H1 (cell line): Measurements from ENCODE around the gene MTRFR. TPM values are rescaled to one million over a fixed set of nuclear protein-coding genes. Genes with fewer than 3 reads are reported as not detected.

ENCODE experiments used
- CTCF ChIA-PET: fragments of 300-600 bp; sonication (Branson Sonifier 250); formaldehyde crosslinking; loops from one replicate; lab custom pipeline; 2021; ENCODE audit not compliant: partially characterized antibody; lab: Charles Lee
- POLR2A ChIA-PET: fragments of 300-600 bp; sonication (Branson Sonifier 250); formaldehyde crosslinking; loops from one replicate; lab custom pipeline; 2021; ENCODE audit warnings: inconsistent platforms; ENCODE audit not compliant: partially characterized antibody; lab: Charles Lee
- DNase-seq, 2 experiments: peaks; one replicate each; pipeline versions ENCODE4 v3.0.0 to v3.0.0-alpha.2; 2010 to 2022; ENCODE audit warnings: low spot score in 2 of 2, low read depth in 1 of 2, mixed read lengths in 1 of 2
- FAIRE-seq: peaks from 2 replicates; lab custom pipeline; 2011; peaks lifted over from hg19 to GRCh38; lab: Jason Lieb, UNC
- H2AFZ ChIP-seq: 2 replicates; pipeline ENCODE4 v1.8.1; 2012; ENCODE audit warnings: low read length, inconsistent platforms
- H2AK5ac ChIP-seq: 2 replicates; pipeline ENCODE4 v1.6.1; 2013; ENCODE audit warnings: low read depth, low read length
- H2BK120ac ChIP-seq: replicated peaks from 2 replicates; pipeline ENCODE3; 2013; ENCODE audit warnings: low read depth, low read length, inconsistent platforms
- H2BK12ac ChIP-seq: 2 replicates; pipeline ENCODE4 v1.6.1; 2013; ENCODE audit warnings: low read depth, low read length
- H2BK15ac ChIP-seq: 2 replicates; pipeline ENCODE4 v1.6.1; 2013; ENCODE audit warnings: low read length
- H2BK20ac ChIP-seq: 2 replicates; pipeline ENCODE4 v1.6.1; 2013; ENCODE audit warnings: low read length
- H2BK5ac ChIP-seq: 2 replicates; pipeline ENCODE4 v1.6.1; 2013; ENCODE audit warnings: low read depth, low read length
- H3K14ac ChIP-seq: 2 replicates; pipeline ENCODE4 v1.6.1; 2013; ENCODE audit warnings: inconsistent platforms; ENCODE audit not compliant: insufficient read length
- H3K18ac ChIP-seq: 2 replicates; pipeline ENCODE4 v1.6.1; 2013; ENCODE audit warnings: low read length; ENCODE audit errors: extremely low read depth
- H3K23ac ChIP-seq: 2 replicates; pipeline ENCODE4 v1.6.1; 2013; ENCODE audit warnings: inconsistent platforms; ENCODE audit not compliant: insufficient read length
- H3K23me2 ChIP-seq: 2 replicates; pipeline ENCODE4 v1.6.1; 2013; ENCODE audit warnings: low read depth, low read length
- H3K27ac ChIP-seq: 2 replicates; pipeline ENCODE4 v1.6.1; 2011; ENCODE audit warnings: low read depth, low read length, inconsistent platforms
- H3K27me3 ChIP-seq, 4 experiments: replicated peaks in 1 of 4; 1 replicate in 1 of 4; 2 replicates in 3 of 4; pipeline versions ENCODE4 v1.6.1 to v1.8.1; 2011 to 2013; ENCODE audit warnings: low read length in 3 of 4, mild to moderate bottlenecking in 3 of 4, inconsistent platforms in 2 of 4, mixed read lengths in 2 of 4, moderate library complexity in 1 of 4; ENCODE audit not compliant: control insufficient read depth in 3 of 4, insufficient read depth in 3 of 4; ENCODE audit errors: extremely low read depth in 1 of 4
- H3K36me3 ChIP-seq, 4 experiments: 2 replicates each; pipeline versions ENCODE4 v1.6.1 to v1.8.1; 2011 to 2013; ENCODE audit warnings: mild to moderate bottlenecking in 4 of 4, low read length in 3 of 4, moderate library complexity in 2 of 4, control low read depth in 1 of 4, inconsistent platforms in 1 of 4; ENCODE audit not compliant: insufficient read depth in 4 of 4, control insufficient read depth in 2 of 4
- H3K4ac ChIP-seq: replicated peaks from 2 replicates; pipeline ENCODE3; 2013; ENCODE audit warnings: low read length, low read depth, mixed read lengths, inconsistent platforms; ENCODE audit not compliant: insufficient read length
- H3K4me1 ChIP-seq, 4 experiments: replicated peaks in 1 of 4; 1 replicate in 1 of 4; 2 replicates in 3 of 4; pipeline versions ENCODE4 v1.6.1 to v1.8.1; 2011 to 2013; ENCODE audit warnings: low read length in 3 of 4, inconsistent platforms in 2 of 4, mixed read lengths in 1 of 4; ENCODE audit not compliant: insufficient read depth in 4 of 4, control insufficient read depth in 3 of 4
- H3K4me2 ChIP-seq, 2 experiments: 2 replicates each; pipeline versions ENCODE4 v1.6.1 to v1.8.1; 2011 to 2013; ENCODE audit warnings: low read depth in 2 of 2, low read length in 2 of 2, control low read depth in 1 of 2, inconsistent platforms in 1 of 2, mild to moderate bottlenecking in 1 of 2; ENCODE audit not compliant: insufficient read depth in 1 of 2
- H3K4me3 ChIP-seq, 4 experiments: fragments of 200-600, 300-600 bp in 1 of 4; sonication (generic), shearing (Covaris generic), sonication (Bioruptor Twin) in 1 of 4; 2 replicates each; pipeline versions ENCODE4 v1.5.1 to v1.8.1; 2011 to 2016; ENCODE audit warnings: low read length in 4 of 4, low read depth in 3 of 4, control low read depth in 2 of 4, inconsistent platforms in 2 of 4, mild to moderate bottlenecking in 2 of 4, mixed read lengths in 1 of 4, moderate library complexity in 1 of 4; ENCODE audit not compliant: insufficient read depth in 2 of 4; ENCODE audit errors: extremely low read depth in 1 of 4
- H3K56ac ChIP-seq: replicated peaks from 2 replicates; pipeline ENCODE3; 2013; ENCODE audit warnings: low read depth, mild to moderate bottlenecking, mixed read lengths, low read length, inconsistent platforms; ENCODE audit not compliant: insufficient read length
- H3K79me1 ChIP-seq: 2 replicates; pipeline ENCODE4 v1.6.1; 2013; ENCODE audit warnings: low read depth, low read length, control low read depth
- H3K79me2 ChIP-seq, 2 experiments: 2 replicates each; pipeline versions ENCODE4 v1.6.1 to v1.8.1; 2012 to 2013; ENCODE audit warnings: low read length in 2 of 2, mild to moderate bottlenecking in 2 of 2, inconsistent platforms in 1 of 2; ENCODE audit not compliant: insufficient read depth in 2 of 2, control insufficient read depth in 1 of 2
- H3K9ac ChIP-seq, 4 experiments: replicated peaks in 1 of 4; 1 replicate in 1 of 4; 2 replicates in 3 of 4; pipeline versions ENCODE4 v1.6.1 to v1.8.1; 2011 to 2013; ENCODE audit warnings: low read depth in 3 of 4, low read length in 3 of 4, control low read depth in 2 of 4, mild to moderate bottlenecking in 2 of 4, moderate library complexity in 2 of 4, inconsistent platforms in 1 of 4; ENCODE audit errors: extremely low read depth in 1 of 4
- H3K9me3 ChIP-seq, 2 experiments: 2 replicates each; pipeline versions ENCODE4 v1.6.1 to v1.8.1; 2012 to 2013; ENCODE audit warnings: mild to moderate bottlenecking in 2 of 2, moderate library complexity in 2 of 2, control low read depth in 1 of 2, inconsistent platforms in 1 of 2, low read depth in 1 of 2, low read length in 1 of 2, mixed read lengths in 1 of 2; ENCODE audit not compliant: insufficient read depth in 2 of 2
- H4K20me1 ChIP-seq, 2 experiments: replicated peaks in 1 of 2; 2 replicates each; pipeline versions ENCODE3 to v1.8.1; 2011 to 2013; ENCODE audit warnings: inconsistent platforms in 2 of 2, low read length in 2 of 2, mild to moderate bottlenecking in 1 of 2; ENCODE audit not compliant: insufficient read depth in 2 of 2, control insufficient read depth in 1 of 2
- H4K5ac ChIP-seq: 2 replicates; pipeline ENCODE4 v1.6.1; 2013; ENCODE audit warnings: low read length, low read depth, mixed read lengths, inconsistent platforms; ENCODE audit not compliant: insufficient read length
- H4K8ac ChIP-seq: 2 replicates; pipeline ENCODE4 v1.8.0; 2013; ENCODE audit warnings: mild to moderate bottlenecking, moderate library complexity, low read length, inconsistent platforms; ENCODE audit not compliant: insufficient read depth; ENCODE audit errors: extremely low read depth
- H4K91ac ChIP-seq: replicated peaks from 2 replicates; pipeline ENCODE3; 2013; ENCODE audit warnings: low read length, mixed read lengths, inconsistent platforms; ENCODE audit not compliant: insufficient read length
- ASH2L ChIP-seq: fragments of 200-600, 300-600 bp; sonication (generic); IDR thresholded peaks from one replicate; pipeline ENCODE4 v1.7.1; 2017; ENCODE audit warnings: low read length
- BACH1 ChIP-seq: IDR thresholded peaks from 2 replicates; pipeline ENCODE4 v1.6.1; 2012; ENCODE audit warnings: low read length, improper control_type of control experiment
- BRCA1 ChIP-seq: IDR thresholded peaks from 2 replicates; pipeline ENCODE4 v1.6.1; 2012; ENCODE audit warnings: low read depth, low read length, improper control_type of control experiment
- EP300 ChIP-seq, 2 experiments: IDR thresholded peaks; 1 replicate in 1 of 2; 2 replicates in 1 of 2; pipeline ENCODE4 v1.6.1; 2011 to 2012; ENCODE audit warnings: low read depth in 2 of 2, low read length in 2 of 2, mild to moderate bottlenecking in 2 of 2, borderline replicate concordance in 1 of 2, inconsistent platforms in 1 of 2, moderate library complexity in 1 of 2
- JUN ChIP-seq: IDR thresholded peaks from 2 replicates; pipeline ENCODE4 v1.6.1; 2011; ENCODE audit warnings: low read depth, mild to moderate bottlenecking, improper control_type of control experiment, low read length
- KDM1A ChIP-seq: fragments of 200-600, 300-600 bp; sonication (generic); IDR thresholded peaks from 2 replicates; pipeline ENCODE4 v1.7.1; 2016; ENCODE audit warnings: mild to moderate bottlenecking, low read length, borderline replicate concordance
- MAFK ChIP-seq: IDR thresholded peaks from 2 replicates; pipeline ENCODE4 v1.6.1; 2012; ENCODE audit warnings: low read depth, mild to moderate bottlenecking, improper control_type of control experiment, low read length
- NRF1 ChIP-seq: IDR thresholded peaks from 2 replicates; pipeline ENCODE4 v1.6.1; 2011; ENCODE audit warnings: mild to moderate bottlenecking, low read depth, low read length, improper control_type of control experiment
- POLR2A ChIP-seq, 2 experiments: IDR thresholded peaks; 1 replicate in 1 of 2; 2 replicates in 1 of 2; pipeline ENCODE4 v1.6.1; 2011; ENCODE audit warnings: low read depth in 2 of 2, low read length in 2 of 2, mild to moderate bottlenecking in 2 of 2; ENCODE audit errors: control extremely low read depth in 1 of 2
- RBBP5 ChIP-seq: IDR thresholded peaks from 2 replicates; pipeline ENCODE4 v1.7.1; 2012; ENCODE audit warnings: low read depth, mild to moderate bottlenecking, inconsistent platforms, low read length, moderate library complexity, borderline replicate concordance
- SIRT6 ChIP-seq: IDR thresholded peaks from one replicate; pipeline ENCODE4 v1.7.1; 2012; ENCODE audit warnings: low read length, inconsistent platforms
- SP1 ChIP-seq: IDR thresholded peaks from 2 replicates; pipeline ENCODE4 v1.6.1; 2011; ENCODE audit warnings: low read depth, low read length
- TBP ChIP-seq: IDR thresholded peaks from 2 replicates; pipeline ENCODE4 v1.6.1; 2011; ENCODE audit warnings: low read depth, low read length, improper control_type of control experiment
- TEAD4 ChIP-seq: IDR thresholded peaks from 2 replicates; pipeline ENCODE4 v1.6.1; 2012; ENCODE audit warnings: low read depth, low read length, inconsistent platforms, mixed read lengths
- WGBS, 2 experiments: shearing (Covaris generic) in 1 of 2; methylation state at CpG; one replicate each; pipeline versions ENCODE4 v1.1.6 to v1.1.7; 2013 to 2015; ENCODE audit warnings: low lambda C conversion rate in 2 of 2, mixed read lengths in 2 of 2, inconsistent platforms in 1 of 2, low coverage in 1 of 2, missing lambda C conversion rate in 1 of 2; ENCODE audit not compliant: insufficient replicate concordance in 2 of 2, insufficient coverage in 1 of 2, insufficient read length in 1 of 2; ENCODE audit errors: extremely low coverage in 1 of 2, missing lambda C conversion rate in 1 of 2; 5-methylcytosine and 5-hydroxymethylcytosine counted together
- polyA plus RNA-seq, 7 experiments: library from polyadenylated mRNA; depleted of rRNA in 3 of 7; stranded (reverse) in 5 of 7; unstranded in 2 of 7; fragments of >200 nt in 5 of 7; fragments of 200-250 nt in 2 of 7; gene quantifications; 1 replicate in 5 of 7; 2 replicates in 1 of 7; 4 replicates in 1 of 7; pipeline versions ENCODE4 v1.2.1 to v1.2.3, GENCODE V29; 2011 to 2013; ENCODE audit warnings: missing spikeins in 2 of 7, mixed read lengths in 2 of 7
- total RNA-seq: library from RNA; stranded (reverse); fragmentation: NEBNext Ultra II Directional; extraction: Animal tissue kit (Norgen Biotek cat#: 25700); gene quantifications from 2 replicates; pipeline ENCODE4 v1.2.1, GENCODE V29; 2021

MTRFR gene
- total and polyA plus RNA-seq, 2 of the 8 experiments (the other 6 are each of a cell fraction or from before 2014, with no cell fraction given) = 9.2 to 12.9 TPM

GRCh38 chr12:123242116-123242904 is 9.1 kb downstream of the MTRFR start:
- H2AFZ ChIP-seq = no peak overlapping the region
- ChIA-PET CTCF (interaction anchor here (0.6 to 2.1 kb wide), 5 partner anchors 9 to 382 kb away, joined by 3 to 7 read pairs (median 4); partner anchors contain the start of genes MPHOSPH9 and MTRFR), POLR2A (interaction anchor here (0.6 to 2.7 kb wide), 5 partner anchors 8 to 140 kb away, joined by 3 to 20 read pairs (median 3); partner anchors contain the start of genes MPHOSPH9 and MTRFR)
- H2BK5ac ChIP-seq = no peak overlapping the region
- peaks cover 3 to 4% of the 10 kb centered on the region in 2 experiments for H4K20me1 ChIP-seq
- no peak overlapping the region for H2AK5ac ChIP-seq
- H3K4ac ChIP-seq = no peak overlapping the region
- no peaks in the 10 kb centered on the region for H3K27me3 ChIP-seq
- no peak overlapping the region for H3K14ac ChIP-seq
- no peak overlapping the region for H3K4me3 ChIP-seq
- no peak overlapping the region for H3K23ac ChIP-seq
- peaks cover 0 to 6% (median 2%) of the 10 kb centered on the region in 4 experiments; a peak in 3 of 8 replicates for H3K36me3 ChIP-seq
- no peaks in the 10 kb centered on the region for H3K4me1 ChIP-seq
- H3K23me2 ChIP-seq = no peaks in the 10 kb centered on the region
- 0 out of 4 replicates have a peak, but pooled peaks cover 0 to under 1% of the 10 kb centered on the region in 2 experiments for H3K9me3 ChIP-seq
- H3K18ac ChIP-seq = no peak overlapping the region
- peaks cover 0 to 4% of the 10 kb centered on the region in 2 experiments; a peak in 1 of 4 replicates for H3K79me2 ChIP-seq
- H3K4me2 ChIP-seq = no peak overlapping the region
- no peak overlapping the region for H4K91ac ChIP-seq
- FAIRE-seq = no peak
- 87% methylated on average over 11 of the region's 11 CpGs; no CpG with 5 or more reads in 1 of the 2 experiments for WGBS, 2 experiments
- no peak overlapping the region for H2BK15ac ChIP-seq
- H2BK120ac ChIP-seq = no peak overlapping the region
- H2BK12ac ChIP-seq = no peak overlapping the region
- H4K5ac ChIP-seq = no peak overlapping the region
- H3K27ac ChIP-seq = no peak overlapping the region
- H3K56ac ChIP-seq = no peak overlapping the region
- DNase-seq = no peak
- H4K8ac ChIP-seq = no peak overlapping the region
- H3K9ac ChIP-seq = peak overlapping the region in 1 of 4 experiments; percentile 11; a peak in 1 of 7 replicates
- H3K79me1 ChIP-seq = peaks cover 5% of the 10 kb centered on the region; the same call in 1 of the 2 replicates
- H2BK20ac ChIP-seq = no peak overlapping the region
- TF ChIP-seq BACH1 = no peak
- no peak for TF ChIP-seq KDM1A
- TF ChIP-seq MAFK = no peak
- no peak for TF ChIP-seq POLR2A (IDR thresholded peaks at IDR 0.05; ENCODE audit: control extremely low read depth in 1 of 2, low read depth in 2 of 2, low read length in 2 of 2)
- no peak for TF ChIP-seq JUN
- no peak for TF ChIP-seq NRF1
- no peak for TF ChIP-seq BRCA1
- TF ChIP-seq EP300 (IDR thresholded peaks at IDR 0.05; ENCODE audit: borderline replicate concordance in 1 of 2, low read depth in 2 of 2, low read length in 2 of 2) = no peak
- no peak for TF ChIP-seq ASH2L
- no peak for TF ChIP-seq SP1
- TF ChIP-seq SIRT6 = no peak
- TF ChIP-seq TEAD4 = no peak
- no peak for TF ChIP-seq RBBP5
- no peak for TF ChIP-seq TBP
